Keratinocyte (primary cell): ENCODE data around the gene MAGI1.

Source experiments
- EZH2 ChIP-seq: IDR thresholded peaks from one replicate; pipeline ENCODE4 v1.6.1; 2012; ENCODE audit warnings: inconsistent platforms, mild to moderate bottlenecking, low read length, moderate library complexity
- TF ChIP-seq, protein P1 (sequence below), 3 experiments: IDR thresholded peaks in 1 of 3; conservative IDR thresholded peaks in 1 of 3; optimal IDR thresholded peaks in 1 of 3; 2 replicates in 2 of 3; 3 replicates in 1 of 3; pipeline versions ENCODE3 to v1.5.1; 2011; ENCODE audit warnings: low read length in 3 of 3, mild to moderate bottlenecking in 3 of 3, moderate library complexity in 2 of 3, control low read depth in 1 of 3, inconsistent platforms in 1 of 3; ENCODE audit not compliant: insufficient read depth in 2 of 3; ENCODE audit errors: extremely low read depth in 1 of 3

DNA sequence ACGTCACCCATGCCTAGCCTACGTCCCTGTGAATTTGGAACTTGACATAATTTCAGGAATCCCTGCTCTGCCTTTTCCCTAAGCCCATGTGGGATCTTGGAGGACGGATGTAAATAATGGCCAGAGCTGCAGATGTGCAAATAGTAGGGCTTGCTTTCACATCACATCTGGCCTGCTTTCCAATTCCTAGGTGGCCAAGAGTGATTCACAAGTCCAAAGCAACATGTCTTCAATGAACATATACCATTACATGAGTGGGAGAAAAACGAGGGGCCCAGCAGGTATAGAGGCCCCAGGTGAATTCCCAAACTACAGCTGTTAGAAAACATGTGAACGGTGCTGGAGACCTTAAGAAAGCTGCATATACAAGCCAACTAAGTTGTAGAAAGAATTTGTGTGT, 214.6 kb downstream of the MAGI1 start:
- TF ChIP-seq, protein P1, sequence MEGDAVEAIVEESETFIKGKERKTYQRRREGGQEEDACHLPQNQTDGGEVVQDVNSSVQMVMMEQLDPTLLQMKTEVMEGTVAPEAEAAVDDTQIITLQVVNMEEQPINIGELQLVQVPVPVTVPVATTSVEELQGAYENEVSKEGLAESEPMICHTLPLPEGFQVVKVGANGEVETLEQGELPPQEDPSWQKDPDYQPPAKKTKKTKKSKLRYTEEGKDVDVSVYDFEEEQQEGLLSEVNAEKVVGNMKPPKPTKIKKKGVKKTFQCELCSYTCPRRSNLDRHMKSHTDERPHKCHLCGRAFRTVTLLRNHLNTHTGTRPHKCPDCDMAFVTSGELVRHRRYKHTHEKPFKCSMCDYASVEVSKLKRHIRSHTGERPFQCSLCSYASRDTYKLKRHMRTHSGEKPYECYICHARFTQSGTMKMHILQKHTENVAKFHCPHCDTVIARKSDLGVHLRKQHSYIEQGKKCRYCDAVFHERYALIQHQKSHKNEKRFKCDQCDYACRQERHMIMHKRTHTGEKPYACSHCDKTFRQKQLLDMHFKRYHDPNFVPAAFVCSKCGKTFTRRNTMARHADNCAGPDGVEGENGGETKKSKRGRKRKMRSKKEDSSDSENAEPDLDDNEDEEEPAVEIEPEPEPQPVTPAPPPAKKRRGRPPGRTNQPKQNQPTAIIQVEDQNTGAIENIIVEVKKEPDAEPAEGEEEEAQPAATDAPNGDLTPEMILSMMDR (optimal IDR thresholded peaks at IDR 0.05 in 1 of 3, IDR thresholded peaks at IDR 0.05 in 1 of 3, conservative IDR thresholded peaks at IDR 0.05 in 1 of 3; ENCODE audit: extremely low read depth in 1 of 3, insufficient read depth in 2 of 3, low read length in 3 of 3) = no peak
- no peak for TF ChIP-seq EZH2
